Muscle of leg (tissue), 11 donors: ENCODE measurements around the gene IGF2BP3. TPM values are rescaled to one million over a fixed set of nuclear protein-coding genes. Genes with fewer than 3 reads are reported as not detected.
"Not testable (repeated sequence)": the region's sequence is repeated elsewhere in the genome, so short reads cannot be mapped to it uniquely, and the experiment has no call there.

Experiments
- DNase-seq: peaks from one replicate; pipeline ENCODE4 v3.0.0; 2013
- H3K27ac ChIP-seq: one replicate; pipeline ENCODE4 v1.5.1; 2013; ENCODE audit warnings: mild to moderate bottlenecking, low read length, control low read depth
- H3K27me3 ChIP-seq: one replicate; pipeline ENCODE4 v1.6.1; 2013; ENCODE audit warnings: low read length; ENCODE audit not compliant: control insufficient read depth, insufficient read depth
- H3K36me3 ChIP-seq: one replicate; pipeline ENCODE4 v1.6.1; 2013; ENCODE audit warnings: low read length; ENCODE audit not compliant: control insufficient read depth, insufficient read depth
- H3K4me1 ChIP-seq: one replicate; pipeline ENCODE4 v1.6.1; 2013; ENCODE audit warnings: low read length; ENCODE audit not compliant: control insufficient read depth, insufficient read depth
- H3K4me3 ChIP-seq: one replicate; pipeline ENCODE4 v1.5.1; 2013; ENCODE audit warnings: low read length, control low read depth
- H3K9me3 ChIP-seq: replicated peaks from 2 replicates; pipeline ENCODE4 v1.6.1; 2013; ENCODE audit warnings: low read depth, low read length; ENCODE audit not compliant: control insufficient read depth
- WGBS: methylation state at CpG from one replicate; pipeline ENCODE4 v1.1.5; 2013; ENCODE audit warnings: missing lambda C conversion rate; ENCODE audit not compliant: insufficient coverage; 5-methylcytosine and 5-hydroxymethylcytosine counted together
- polyA plus RNA-seq, 8 donors: library from polyadenylated mRNA; unstranded; fragments of 120-200 nt; gene quantifications; one replicate each; pipeline versions ENCODE4 v1.2.1 to v1.2.3, GENCODE V29; 2013; ENCODE audit warnings: inconsistent platforms in 1 of 8, low replicate concordance in 1 of 8; ENCODE audit not compliant: insufficient read length in 8 of 8, insufficient read depth in 1 of 8
- total RNA-seq: library from RNA; stranded (reverse); fragments of 120-200 nt; gene quantifications from one replicate; pipeline ENCODE4 v1.2.4, GENCODE V29; 2013

IGF2BP3 gene
- total and polyA plus RNA-seq, 9 donors, result 26.2 to 39.2 (median 31.5) TPM

DNA sequence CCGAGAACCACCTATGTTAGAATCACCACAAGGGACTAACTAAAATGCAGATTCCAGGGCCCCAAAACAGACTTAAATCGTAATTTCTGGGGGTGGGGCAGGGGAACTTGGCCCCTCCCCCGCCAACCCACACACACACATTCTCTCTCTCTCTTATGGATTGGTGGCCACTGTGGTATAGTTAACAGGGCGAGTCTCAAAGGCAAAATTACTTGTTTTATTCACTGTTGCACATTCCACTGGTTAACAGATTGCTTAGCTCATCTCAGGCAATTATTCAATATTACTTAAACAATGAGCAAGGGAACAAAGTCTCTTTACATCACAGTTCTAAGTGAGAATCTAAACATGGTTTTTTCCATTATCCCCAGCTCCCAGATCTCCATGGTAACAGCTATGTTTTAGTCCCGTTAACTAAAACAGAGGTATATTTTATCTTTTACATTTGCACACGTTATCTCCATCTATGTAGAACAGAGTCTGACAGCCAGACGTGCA is 38.5 kb downstream of the IGF2BP3 start:
- DNase-seq, result no peak
- Histone ChIP-seq H3K4me3 (no peak overlapping the region), H3K27ac (no peak overlapping the region), H3K36me3 (no peaks in the 10 kb centered on the region), H3K9me3 (no peaks in the 10 kb centered on the region), H3K27me3 (no peaks in the 10 kb centered on the region), H3K4me1 (no peaks in the 10 kb centered on the region)
- 70% methylated on average over 2 of the region's 7 CpGs for WGBS

DNA sequence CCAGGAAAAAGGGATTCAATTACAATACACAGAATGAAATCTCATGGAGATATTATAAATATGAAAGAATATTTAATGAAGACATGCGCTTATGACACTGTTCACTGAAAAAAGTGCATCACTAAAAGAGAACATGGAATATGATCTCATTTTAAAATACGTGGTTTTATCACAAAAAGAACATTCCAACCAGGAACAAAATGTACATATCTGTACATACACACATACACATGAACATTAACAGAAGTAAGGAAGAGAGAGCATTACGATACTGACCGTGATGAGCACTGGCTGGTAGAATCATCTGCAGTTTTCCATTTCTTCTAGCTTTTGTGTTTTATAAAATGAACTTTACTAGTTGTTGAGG is 39.4 kb downstream of the IGF2BP3 start:
- no peaks in the 10 kb centered on the region for H3K36me3 ChIP-seq
- no peaks in the 10 kb centered on the region for H3K9me3 ChIP-seq
- no CpG with 5 or more reads among the region's 4 CpGs for WGBS
- H3K4me3 ChIP-seq, result no peak overlapping the region
- H3K27me3 ChIP-seq, result no peaks in the 10 kb centered on the region
- no peaks in the 10 kb centered on the region for H3K4me1 ChIP-seq
- no peak for DNase-seq
- H3K27ac ChIP-seq, result no peak overlapping the region

DNA sequence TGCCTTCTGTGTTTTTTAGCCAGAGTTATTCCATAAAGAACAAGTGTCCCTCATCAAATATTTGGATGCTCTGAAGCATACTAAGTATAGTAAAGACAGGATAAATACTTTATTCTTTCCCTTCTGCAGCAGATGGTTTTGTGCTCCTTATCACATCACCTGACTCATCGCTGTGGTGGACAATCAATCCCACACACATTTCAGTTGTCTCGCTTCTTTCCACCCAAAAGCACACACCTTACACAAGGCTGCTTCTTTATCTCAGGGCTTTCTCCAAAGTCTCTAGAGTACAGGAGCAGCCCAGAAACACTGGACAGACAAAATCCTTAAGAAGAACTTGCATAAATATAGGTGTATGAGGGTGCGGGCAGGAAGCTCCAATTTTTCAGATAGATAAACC is 43.4 kb downstream of the IGF2BP3 start:
- H3K9me3 ChIP-seq, result no peaks in the 10 kb centered on the region
- no peaks in the 10 kb centered on the region for H3K4me1 ChIP-seq
- no peaks in the 10 kb centered on the region for H3K27me3 ChIP-seq
- 83% methylated on average over 1 of the region's 3 CpGs for WGBS
- no peak for DNase-seq
- no peak overlapping the region for H3K27ac ChIP-seq
- no peak overlapping the region for H3K4me3 ChIP-seq
- no peaks in the 10 kb centered on the region for H3K36me3 ChIP-seq

DNA sequence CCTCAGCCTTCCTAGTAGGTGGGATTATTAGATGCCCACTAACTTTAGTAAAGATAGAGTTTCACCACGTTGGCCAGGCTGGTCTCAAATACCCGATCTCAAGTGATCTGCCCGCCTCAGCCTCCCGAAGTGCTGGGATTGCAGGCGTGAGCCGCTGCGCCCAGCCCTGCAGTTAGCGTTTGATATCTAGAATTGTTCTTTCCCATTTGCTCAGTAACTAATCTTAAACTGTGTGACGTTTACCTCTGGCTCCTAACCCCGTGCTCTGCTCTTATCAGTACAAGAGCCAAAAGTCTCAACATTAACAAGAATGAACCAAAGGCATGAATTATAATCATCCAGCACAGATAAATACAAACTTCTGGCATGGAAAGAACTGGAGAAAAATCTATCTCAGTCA is 47.4 kb downstream of the IGF2BP3 start:
- no peaks in the 10 kb centered on the region for H3K27me3 ChIP-seq
- DNase-seq, result no peak

DNA sequence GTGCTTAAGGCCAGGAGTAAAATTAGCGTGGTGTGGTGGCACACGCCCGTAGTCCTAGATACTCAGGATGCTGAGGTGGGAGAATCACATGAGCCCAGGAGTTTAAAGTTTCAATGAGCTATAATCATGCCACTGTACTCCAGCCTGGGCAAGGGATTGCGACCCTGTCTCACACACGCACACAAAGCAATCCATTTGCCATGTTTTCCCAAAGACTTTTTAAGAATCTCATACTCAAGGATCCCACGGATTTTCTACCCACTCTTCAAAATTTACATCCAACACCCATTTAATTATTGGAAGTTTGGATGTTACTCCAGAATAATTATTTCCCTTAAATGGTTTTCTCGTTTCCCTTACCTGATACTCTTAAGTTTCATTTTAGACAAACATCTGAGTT is 47.9 kb downstream of the IGF2BP3 start:
- Histone ChIP-seq H3K27me3 (no peaks in the 10 kb centered on the region), H3K36me3 (no peaks in the 10 kb centered on the region), H3K4me1 (no peaks in the 10 kb centered on the region), H3K9me3 (no peaks in the 10 kb centered on the region), H3K27ac (no peak overlapping the region), H3K4me3 (no peak overlapping the region)
- DNase-seq, result no peak
- WGBS, result 80% methylated on average over 2 of the region's 7 CpGs

More for the DNA sequence above, 47.4 kb downstream of the IGF2BP3 start:
- Histone ChIP-seq H3K4me3 (no peak overlapping the region), H3K4me1 (no peaks in the 10 kb centered on the region), H3K9me3 (no peaks in the 10 kb centered on the region), H3K27ac (no peak overlapping the region), H3K36me3 (no peaks in the 10 kb centered on the region)
- 93% methylated on average over 7 of the region's 10 CpGs for WGBS

DNA sequence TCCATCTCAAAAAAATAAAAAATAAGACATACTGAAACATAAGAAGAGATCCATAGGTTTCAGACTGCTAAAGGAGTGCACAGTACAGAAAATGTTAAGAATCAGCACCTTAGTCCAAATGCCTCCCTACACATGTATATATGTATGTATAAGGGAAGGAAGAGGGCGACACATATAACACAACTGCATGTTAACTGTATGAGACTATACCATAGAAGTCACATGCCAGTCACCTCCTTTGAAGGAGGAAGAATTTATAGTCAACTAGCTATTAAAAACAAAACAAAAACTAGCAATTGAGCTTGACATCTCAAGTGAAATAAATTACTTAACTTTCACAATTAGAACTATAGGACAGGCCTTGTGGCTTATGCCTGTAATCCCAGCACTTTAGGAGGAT is 50.4 kb downstream of the IGF2BP3 start:
- H3K27me3 ChIP-seq, result no peaks in the 10 kb centered on the region
- peaks cover 10% of the 10 kb centered on the region for H3K36me3 ChIP-seq
- DNase-seq, result no peak
- no peak overlapping the region for H3K4me3 ChIP-seq
- no peak overlapping the region for H3K27ac ChIP-seq
- H3K4me1 ChIP-seq, result no peaks in the 10 kb centered on the region
- H3K9me3 ChIP-seq, result no peaks in the 10 kb centered on the region
- WGBS, result no CpG with 5 or more reads among the region's 1 CpG

DNA sequence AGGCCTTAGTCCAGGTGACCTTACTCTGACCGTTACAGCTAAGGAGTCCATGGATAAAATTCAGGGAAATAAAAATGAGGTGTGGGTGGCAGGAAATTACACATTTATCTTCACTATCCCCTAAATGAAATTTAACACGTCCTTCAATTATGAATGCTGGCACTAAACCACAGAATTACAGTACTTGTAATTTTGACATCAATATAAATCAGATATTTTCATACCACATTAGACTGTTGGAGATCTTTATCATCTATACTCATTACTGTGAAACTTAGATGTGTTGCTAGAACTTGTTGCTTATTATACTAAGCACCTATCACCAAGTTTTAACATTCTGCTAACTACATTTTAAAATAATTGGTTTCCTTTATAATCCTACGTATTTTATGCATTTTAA is 51.1 kb downstream of the IGF2BP3 start:
- no peaks in the 10 kb centered on the region for H3K4me1 ChIP-seq
- WGBS, result no CpG with 5 or more reads among the region's 3 CpGs

DNA sequence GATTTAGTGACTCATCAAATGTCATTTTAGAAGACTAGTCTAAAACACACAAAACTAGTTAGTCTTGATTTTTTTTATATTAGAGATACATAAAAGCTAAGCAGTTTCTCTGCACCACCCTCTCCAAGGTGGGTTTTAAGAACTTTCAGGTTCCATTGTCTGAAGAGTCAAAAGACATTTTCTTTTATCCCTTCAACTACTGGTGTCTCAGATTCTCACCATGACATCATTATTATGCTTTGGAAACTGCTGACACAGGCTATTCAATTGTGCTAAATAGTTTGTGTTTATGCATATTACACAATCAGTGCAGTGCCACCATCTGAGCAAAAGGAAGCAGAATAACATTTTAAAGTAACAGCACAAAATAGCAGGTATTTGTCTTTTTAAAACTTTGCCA is 52.2 kb downstream of the IGF2BP3 start:
- peaks cover 22% of the 10 kb centered on the region for H3K36me3 ChIP-seq
- peak; percentile 59 for DNase-seq
- H3K9me3 ChIP-seq, result no peaks in the 10 kb centered on the region
- H3K27ac ChIP-seq, result no peak overlapping the region
- no peak overlapping the region for H3K4me3 ChIP-seq
- H3K27me3 ChIP-seq, result no peaks in the 10 kb centered on the region
- H3K4me1 ChIP-seq, result no peaks in the 10 kb centered on the region

More for the DNA sequence above, 51.1 kb downstream of the IGF2BP3 start:
- Histone ChIP-seq H3K36me3 (peaks cover 17% of the 10 kb centered on the region), H3K27ac (no peak overlapping the region), H3K27me3 (no peaks in the 10 kb centered on the region), H3K9me3 (no peaks in the 10 kb centered on the region), H3K4me3 (no peak overlapping the region)
- no peak for DNase-seq

DNA sequence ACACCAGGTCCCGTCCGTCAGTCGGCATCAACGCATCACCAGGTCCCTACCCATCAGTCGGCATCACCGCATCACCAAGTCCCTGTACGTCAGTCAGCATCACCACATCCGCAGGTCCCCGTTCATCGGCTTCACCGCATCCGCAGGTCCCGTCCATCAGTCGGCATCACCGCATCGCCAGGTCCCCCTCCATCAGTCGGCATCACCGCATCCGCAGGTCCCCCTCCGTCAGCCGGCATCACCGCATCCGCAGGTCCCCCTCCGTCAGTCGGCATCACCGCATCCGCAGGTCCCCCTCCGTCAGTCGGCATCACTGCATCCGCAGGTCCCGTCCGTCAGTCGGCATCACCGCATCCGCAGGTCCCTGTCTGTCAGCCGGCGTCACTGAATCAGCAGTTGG is 55.1 kb downstream of the IGF2BP3 start:
- Histone ChIP-seq H3K4me1 (no peaks in the 10 kb centered on the region), H3K4me3 (no peak overlapping the region), H3K27me3 (no peaks in the 10 kb centered on the region), H3K27ac (no peak overlapping the region), H3K36me3 (peaks cover 29% of the 10 kb centered on the region), H3K9me3 (no peaks in the 10 kb centered on the region)
- WGBS, result 97% methylated on average over 37 of the region's 37 CpGs
- no peak for DNase-seq

DNA sequence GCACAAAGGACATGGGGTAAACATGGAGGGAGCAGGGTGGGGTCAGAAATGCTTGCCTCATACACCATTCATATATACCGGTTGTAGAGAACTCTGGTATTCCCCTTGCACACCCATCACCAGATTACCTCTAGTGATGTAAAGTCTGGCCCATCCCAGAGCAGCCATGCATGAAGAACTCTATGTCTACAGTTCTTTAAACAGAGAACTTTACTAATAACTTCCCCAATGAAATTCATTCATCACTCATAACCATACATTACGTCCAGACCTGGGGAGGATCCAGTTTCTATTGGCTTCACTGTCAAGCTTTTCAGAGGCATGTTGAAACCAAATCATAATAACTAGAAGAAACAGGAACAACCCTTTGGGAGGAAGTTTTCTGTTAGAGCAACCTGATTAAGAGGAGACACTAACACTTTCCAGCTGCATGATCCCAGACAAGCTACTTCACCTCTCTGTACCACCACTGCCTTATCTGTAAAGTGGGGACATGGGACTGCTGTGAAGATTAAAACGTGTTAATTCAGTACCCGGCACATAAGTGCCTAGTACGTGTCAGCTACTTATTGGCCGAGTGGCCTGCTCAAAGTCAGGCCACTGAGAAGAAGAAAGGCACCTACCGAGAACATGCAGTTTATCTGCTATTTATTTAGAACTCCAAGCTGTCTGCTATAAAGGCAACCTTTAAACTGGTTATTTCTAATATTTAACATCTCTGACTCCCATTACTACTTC is 59.7 kb downstream of the IGF2BP3 start:
- H3K27ac ChIP-seq, result no peak overlapping the region
- no peaks in the 10 kb centered on the region for H3K4me1 ChIP-seq
- 92% methylated on average over 4 of the region's 7 CpGs for WGBS
- H3K4me3 ChIP-seq, result no peak overlapping the region
- DNase-seq, result no peak
- peaks cover 2% of the 10 kb centered on the region for H3K9me3 ChIP-seq
- no peaks in the 10 kb centered on the region for H3K27me3 ChIP-seq
- H3K36me3 ChIP-seq, result peaks cover 34% of the 10 kb centered on the region

DNA sequence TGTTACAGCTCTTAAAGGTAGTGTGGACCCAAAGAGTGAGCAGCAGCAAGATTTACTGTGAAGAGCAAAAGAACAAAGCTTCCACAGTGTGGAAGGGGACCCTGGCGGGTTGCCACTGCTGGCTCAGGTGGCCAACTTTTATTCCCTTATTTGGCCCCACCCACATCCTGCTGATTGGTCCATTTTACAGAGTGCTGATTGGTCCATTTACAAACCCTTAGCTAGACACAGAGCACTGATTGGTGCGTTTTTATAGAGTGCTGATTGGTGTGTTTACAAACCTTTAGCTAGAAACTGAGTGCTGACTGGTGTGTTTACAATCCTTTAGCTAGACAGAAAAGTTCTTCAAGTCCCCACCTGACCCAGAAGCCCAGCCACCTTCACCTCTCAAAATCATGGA is 63.7 kb downstream of the IGF2BP3 start:
- no CpG with 5 or more reads among the region's 2 CpGs for whole genome bisulfite sequencing
- H3K27ac ChIP-seq, H3K4me1 ChIP-seq, DNase-seq, H3K9me3 ChIP-seq, H3K4me3 ChIP-seq, H3K27me3 ChIP-seq: not testable (repeated sequence)
- peaks cover 17% of the 10 kb centered on the region for H3K36me3 ChIP-seq
